Liver (tissue), 9 donors: Measurements from ENCODE around the gene PADI3. TPM values are rescaled to one million over a fixed set of nuclear protein-coding genes. Genes with fewer than 3 reads are reported as not detected.

Experiments
- DNase-seq: peaks from one replicate; pipeline ENCODE4 v3.0.0-alpha.2; 2017; ENCODE audit warnings: low spot score
- H3K27ac ChIP-seq, 2 donors: one replicate each; pipeline ENCODE4 v1.7.0; 2013; ENCODE audit warnings: inconsistent platforms in 2 of 2, low read length in 2 of 2, control low read depth in 1 of 2, low read depth in 1 of 2, mild to moderate bottlenecking in 1 of 2
- H3K27me3 ChIP-seq, 4 donors: one replicate each; pipeline versions ENCODE4 v1.6.1 to v1.7.0; 2013; ENCODE audit warnings: low read length in 3 of 4, inconsistent platforms in 1 of 4, mild to moderate bottlenecking in 1 of 4, moderate library complexity in 1 of 4; ENCODE audit not compliant: control insufficient read depth in 4 of 4, insufficient read depth in 4 of 4
- H3K36me3 ChIP-seq, 4 donors: one replicate each; pipeline versions ENCODE4 v1.6.1 to v1.7.0; 2013; ENCODE audit warnings: low read length in 3 of 4, mild to moderate bottlenecking in 3 of 4, low read depth in 1 of 4, moderate library complexity in 1 of 4; ENCODE audit not compliant: control insufficient read depth in 4 of 4, insufficient read depth in 3 of 4
- H3K4me1 ChIP-seq, 4 donors: one replicate each; pipeline versions ENCODE4 v1.6.1 to v1.7.0; 2013; ENCODE audit warnings: low read length in 3 of 4, mild to moderate bottlenecking in 3 of 4, moderate library complexity in 1 of 4; ENCODE audit not compliant: control insufficient read depth in 4 of 4, insufficient read depth in 4 of 4
- H3K4me3 ChIP-seq, 3 donors: one replicate each; pipeline versions ENCODE4 v1.6.1 to v1.7.0; 2013; ENCODE audit warnings: low read length in 3 of 3, control low read depth in 1 of 3, low read depth in 1 of 3, mild to moderate bottlenecking in 1 of 3
- H3K9ac ChIP-seq, 2 donors: one replicate each; pipeline ENCODE4 v1.7.0; 2013; ENCODE audit warnings: low read length in 2 of 2, mild to moderate bottlenecking in 2 of 2, moderate library complexity in 2 of 2, control low read depth in 1 of 2, low read depth in 1 of 2
- H3K9me3 ChIP-seq, 4 donors: one replicate each; pipeline versions ENCODE4 v1.6.1 to v1.7.0; 2013; ENCODE audit warnings: low read length in 3 of 4; ENCODE audit not compliant: control insufficient read depth in 4 of 4
- ATF3 ChIP-seq: IDR thresholded peaks from 2 replicates; pipeline ENCODE4 v1.6.1; 2016; ENCODE audit warnings: antibody characterized with exemption
- CTCF ChIP-seq: fragments of 150-350 bp; IDR thresholded peaks from 2 replicates; pipeline ENCODE4 v1.5.1; 2017; ENCODE audit warnings: improper control_type of control experiment, low read depth, low read length; ENCODE audit not compliant: missing input control
- EGR1 ChIP-seq, 2 donors: IDR thresholded peaks; 2 replicates each; pipeline ENCODE4 v1.6.1; 2016 to 2018; ENCODE audit warnings: antibody characterized with exemption in 2 of 2, low read depth in 2 of 2
- FOXA2 ChIP-seq: IDR thresholded peaks from 2 replicates; pipeline ENCODE4 v1.6.1; 2016; ENCODE audit warnings: antibody characterized with exemption
- GABPA ChIP-seq, 2 donors: IDR thresholded peaks in 1 of 2; conservative IDR thresholded peaks in 1 of 2; 2 replicates each; pipeline ENCODE4 v1.6.1; 2016; ENCODE audit warnings: antibody characterized with exemption in 2 of 2, mild to moderate bottlenecking in 1 of 2, moderate library complexity in 1 of 2
- HNF4G ChIP-seq: IDR thresholded peaks from 2 replicates; pipeline ENCODE4 v1.6.1; 2016; ENCODE audit warnings: antibody characterized with exemption
- MAX ChIP-seq: IDR thresholded peaks from 2 replicates; pipeline ENCODE4 v1.6.1; 2016; ENCODE audit warnings: antibody characterized with exemption
- NR2F2 ChIP-seq: IDR thresholded peaks from 2 replicates; pipeline ENCODE4 v1.6.1; 2016; ENCODE audit warnings: antibody characterized with exemption
- RAD21 ChIP-seq, 2 donors: IDR thresholded peaks; 2 replicates each; pipeline ENCODE4 v1.6.1; 2016; ENCODE audit warnings: antibody characterized with exemption in 2 of 2, mild to moderate bottlenecking in 2 of 2
- REST ChIP-seq: IDR thresholded peaks from 2 replicates; pipeline ENCODE4 v1.6.1; 2016; ENCODE audit warnings: antibody characterized with exemption, mild to moderate bottlenecking
- RXRA ChIP-seq, 2 donors: IDR thresholded peaks; 2 replicates each; pipeline ENCODE4 v1.6.1; 2017 to 2018; ENCODE audit warnings: antibody characterized with exemption in 2 of 2, mild to moderate bottlenecking in 1 of 2
- TAF1 ChIP-seq: conservative IDR thresholded peaks from 2 replicates; pipeline ENCODE4 v1.6.1; 2016; ENCODE audit warnings: antibody characterized with exemption, mild to moderate bottlenecking
- WGBS: extraction: QIAGEN DNeasy Blood & Tissue Kit; methylation state at CpG from one replicate; pipeline ENCODE4 v1.1.7; 2013; 5-methylcytosine and 5-hydroxymethylcytosine counted together
- polyA plus RNA-seq, 2 donors: library from polyadenylated mRNA; stranded (reverse) in 1 of 2; unstranded in 1 of 2; fragments of 200-250 nt in 1 of 2; fragments of >200 nt in 1 of 2; fragmentation: Nextera tagmentation in 1 of 2; extraction: Ambion mirVana in 1 of 2; gene quantifications; one replicate each; pipeline versions ENCODE4 v1.2.1 to v1.2.3, GENCODE V29; 2013 to 2015
- total RNA-seq, 2 donors: library from RNA; depleted of rRNA; stranded (reverse); fragments of >200 nt; gene quantifications; one replicate each; pipeline ENCODE4 v1.2.3, GENCODE V29; 2014
- donor health status: healthy.
- donor health status: healthy.
- donor health status: healthy.
- donor health status: healthy.
- donor health status: healthy.

Gene PADI3
- total and polyA plus RNA-seq, 4 donors: not detected

GRCh38 chr1:17209430-17209829 is 39.5 kb upstream of the PADI3 start:
- H3K27ac ChIP-seq: no peak overlapping the region
- TF ChIP-seq RXRA (IDR thresholded peaks at IDR 0.05): no peak
- TF ChIP-seq FOXA2: no peak
- H3K9ac ChIP-seq: no peak overlapping the region
- no peaks in the 10 kb centered on the region for H3K9me3 ChIP-seq
- H3K36me3 ChIP-seq: no peaks in the 10 kb centered on the region
- peaks cover 0 to 3% (median 1%) of the 10 kb centered on the region in 4 donors for H3K27me3 ChIP-seq
- H3K4me1 ChIP-seq: peaks cover 0 to 6% (median 2%) of the 10 kb centered on the region in 4 donors
- no peak overlapping the region for H3K4me3 ChIP-seq
- DNase-seq: no peak
- WGBS: 81% methylated on average over 5 of the region's 5 CpGs

- Histone ChIP-seq H3K9ac (no peak overlapping the region), H3K27ac (no peak overlapping the region), H3K27me3 (peaks cover 0 to 3% (median 2%) of the 10 kb centered on the region in 4 donors), H3K4me3 (no peak overlapping the region), H3K9me3 (no peaks in the 10 kb centered on the region), H3K36me3 (no peaks in the 10 kb centered on the region), H3K4me1 (peaks cover 0 to 6% (median 2%) of the 10 kb centered on the region in 4 donors)
- no peak for TF ChIP-seq CTCF
- TF ChIP-seq RAD21 (IDR thresholded peaks at IDR 0.05): no peak
- TF ChIP-seq RXRA (IDR thresholded peaks at IDR 0.05): no peak
- no peak for TF ChIP-seq ATF3
- no peak for TF ChIP-seq MAX
- TF ChIP-seq HNF4G: no peak
- no peak for TF ChIP-seq NR2F2
- TF ChIP-seq GABPA (IDR thresholded peaks at IDR 0.05 in 1 of 2, conservative IDR thresholded peaks at IDR 0.05 in 1 of 2): no peak
- no peak for TF ChIP-seq TAF1
- no peak for TF ChIP-seq REST
- 94% methylated on average over 8 of the region's 8 CpGs for WGBS
- no peak for DNase-seq
These were observed 38.7 kb upstream of the PADI3 start for GRCh38 chr1:17210176-17210575.

GRCh38 chr1:17211377-17211776 is 37.5 kb upstream of the PADI3 start:
- no peak for TF ChIP-seq MAX
- no peak for TF ChIP-seq EGR1 (IDR thresholded peaks at IDR 0.05; ENCODE audit: low read depth in 2 of 2)
- TF ChIP-seq RXRA (IDR thresholded peaks at IDR 0.05): no peak
- WGBS: 89% methylated on average over 5 of the region's 5 CpGs
- Histone ChIP-seq H3K27me3 (peaks cover 0 to 5% (median 1%) of the 10 kb centered on the region in 4 donors), H3K4me3 (no peak overlapping the region), H3K9me3 (no peaks in the 10 kb centered on the region), H3K4me1 (peaks cover 0 to 6% (median 2%) of the 10 kb centered on the region in 4 donors), H3K36me3 (no peaks in the 10 kb centered on the region), H3K9ac (no peak overlapping the region), H3K27ac (no peak overlapping the region)
- no peak for DNase-seq
